GM18873 (cell line): Measurements from ENCODE around the gene CD200R1L.

Experiments used
- ATAC-seq: cut with Tn5 transposase; IDR thresholded peaks from one replicate; pipeline ENCODE4 v1.9.1; 2021; ENCODE audit warnings: mild to moderate bottlenecking, moderate library complexity, moderate number of reproducible peaks; ENCODE audit not compliant: unreplicated experiment, low FRiP score

CD200R1L gene

DNA sequence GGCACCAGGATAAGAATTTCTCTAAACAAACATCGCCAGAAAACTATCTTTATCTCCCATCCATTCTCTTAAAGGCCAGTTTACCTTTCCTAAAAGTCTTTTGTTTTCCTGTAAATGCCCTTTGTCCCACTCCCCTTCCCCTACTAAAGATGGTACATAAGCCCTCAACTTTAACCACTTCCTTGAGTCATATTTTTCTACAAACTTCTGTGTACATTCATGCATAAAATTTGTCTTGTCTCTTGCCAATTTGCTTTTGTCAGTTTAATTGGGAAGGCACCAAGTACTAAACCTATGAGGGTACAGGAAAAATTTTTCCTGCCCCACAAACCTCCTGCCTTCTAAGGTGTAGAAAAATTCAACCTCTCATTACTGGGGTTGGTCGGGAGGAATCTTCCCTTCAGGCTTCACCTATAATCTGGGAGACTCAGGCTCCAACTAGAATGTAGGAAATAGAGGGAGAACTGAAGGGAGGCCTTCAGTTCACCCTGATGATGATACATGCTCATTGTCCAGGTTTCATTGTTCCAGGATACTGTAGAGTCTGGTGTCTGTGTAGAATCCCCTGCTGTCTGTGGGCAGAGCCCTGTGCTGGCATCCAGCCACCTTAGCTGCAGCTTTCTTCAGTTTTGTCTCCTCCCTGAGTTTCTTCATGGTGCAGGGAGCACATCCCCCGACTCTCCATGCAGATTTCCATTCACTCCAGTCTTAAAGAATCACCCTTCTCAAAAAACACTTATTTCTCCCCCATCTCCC is 53.2 kb downstream of the CD200R1L start:
- ATAC-seq = no peak

DNA sequence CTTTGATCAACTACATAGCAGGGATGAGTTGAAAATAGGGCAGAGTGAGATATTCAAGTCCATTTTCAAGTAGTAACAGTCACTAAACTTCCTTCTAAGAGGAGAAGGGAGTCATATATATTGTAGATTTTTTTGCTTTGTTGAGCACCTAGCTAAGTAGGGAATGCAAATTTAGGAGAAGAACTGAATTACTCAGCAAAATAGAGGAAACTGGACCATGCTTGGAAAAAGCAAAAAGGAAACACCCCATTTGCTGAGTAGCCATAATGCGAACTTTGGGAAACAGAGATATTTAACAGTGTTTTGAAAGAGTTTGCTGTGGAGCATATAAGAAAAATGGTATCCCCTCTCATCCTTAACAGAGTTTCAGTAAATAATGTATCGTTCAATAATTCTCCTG is 54.9 kb downstream of the CD200R1L start:
- no peak for ATAC-seq

GRCh38 chr3:112789787-112790186 is 56.9 kb downstream of the CD200R1L start:
- ATAC-seq = no peak

DNA sequence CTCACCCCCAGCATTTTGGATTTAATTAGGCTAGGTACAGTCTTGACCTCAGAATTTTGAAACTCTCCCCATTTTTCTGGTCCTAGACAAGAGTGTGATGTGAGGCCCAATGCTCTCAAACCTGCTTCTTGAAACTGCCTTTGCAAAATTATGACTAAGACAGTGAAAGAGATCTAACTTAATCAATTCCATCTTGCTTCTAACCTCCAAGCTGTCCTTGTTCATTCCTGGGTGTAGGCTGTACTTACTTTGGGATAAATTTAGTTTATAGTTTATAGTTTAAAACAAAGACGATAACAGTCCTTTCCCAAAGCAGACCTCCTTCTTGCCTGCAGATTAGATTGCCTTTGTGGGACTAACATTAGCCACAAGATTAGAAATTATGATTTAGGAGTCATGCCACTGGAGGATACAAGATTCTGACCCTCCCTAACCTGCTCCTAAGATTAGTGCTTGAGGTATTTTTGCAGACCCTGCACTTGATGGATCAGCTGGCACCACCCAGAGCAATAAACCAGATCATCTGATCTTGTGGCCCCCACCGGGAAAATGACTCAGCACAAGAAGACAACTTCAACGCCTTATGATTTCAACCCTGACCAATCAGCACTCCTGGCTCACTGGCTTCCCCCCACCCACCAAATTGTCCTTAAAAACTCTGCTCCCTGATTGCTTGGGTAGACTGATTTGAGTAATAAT is 59.6 kb downstream of the CD200R1L start:
- no peak for ATAC-seq

- no peak for ATAC-seq
Observed at GRCh38 chr3:112786002-112786590, 60.6 kb downstream of the CD200R1L start.

GRCh38 chr3:112785321-112786001 is 61.2 kb downstream of the CD200R1L start:
- ATAC-seq = no peak

DNA sequence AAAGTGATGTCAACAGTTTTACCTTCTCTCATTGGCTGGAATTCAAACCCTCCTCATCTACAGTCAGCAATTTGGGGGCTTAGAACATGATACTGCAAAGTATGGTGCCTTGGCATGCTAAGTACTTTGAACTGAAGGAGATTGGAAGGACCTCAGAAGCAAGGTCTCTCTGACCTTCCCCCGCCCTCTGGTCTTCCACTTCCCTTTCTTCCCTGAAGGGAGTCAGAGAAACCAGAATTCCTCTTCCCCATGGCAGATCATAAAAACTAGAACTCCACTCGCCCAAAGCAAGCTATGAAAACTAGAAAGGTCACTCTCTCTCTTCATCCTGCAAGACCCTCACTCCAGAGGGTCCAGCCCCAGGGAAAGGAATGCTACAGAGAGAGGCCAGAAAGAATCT is 64.2 kb downstream of the CD200R1L start:
- ATAC-seq = no peak

GRCh38 chr3:112781599-112781998 is 65.1 kb downstream of the CD200R1L start:
- ATAC-seq = no peak

DNA sequence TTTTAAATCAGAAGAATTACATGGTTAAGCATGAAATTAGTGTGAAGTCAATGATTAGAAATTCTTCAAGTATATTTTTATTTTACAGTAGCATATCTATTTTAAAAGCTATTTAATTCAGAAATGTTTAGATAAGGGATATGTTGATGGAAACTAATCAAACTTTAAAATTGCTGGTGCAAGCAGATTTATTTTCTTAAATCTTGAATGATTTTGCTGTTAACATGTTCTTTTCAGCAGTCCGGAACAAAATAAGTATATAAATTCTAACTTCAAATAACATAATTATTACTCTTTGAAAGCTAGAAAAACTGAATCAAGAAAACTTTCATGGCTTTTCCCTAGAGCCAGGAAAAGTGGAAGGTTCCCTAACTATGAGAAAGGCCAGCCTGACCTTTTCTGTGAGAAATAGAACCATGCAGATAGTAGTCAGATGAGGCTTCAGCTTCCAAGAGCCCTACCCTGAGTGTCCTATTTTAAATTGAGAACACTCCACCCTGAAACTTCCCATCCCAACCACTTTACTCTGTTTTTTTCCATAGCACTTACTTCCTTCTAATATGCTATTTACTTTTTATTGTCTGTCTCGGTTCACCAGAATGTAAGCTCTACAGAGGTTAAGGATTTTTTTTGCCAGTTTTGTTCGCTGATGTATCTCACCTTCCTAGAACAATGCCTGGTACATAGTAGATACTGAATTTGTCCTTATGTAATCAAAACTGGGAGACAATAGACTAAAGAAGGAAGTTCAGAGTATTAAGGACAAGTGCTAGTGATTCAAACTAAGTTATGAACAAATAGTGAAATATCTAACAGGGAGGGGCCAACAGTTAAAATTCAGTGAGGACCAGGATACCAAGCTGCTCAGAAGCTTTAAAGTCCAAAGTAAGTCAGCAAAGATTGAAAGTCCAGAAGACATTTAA is 66.8 kb downstream of the CD200R1L start:
- no peak for ATAC-seq

DNA sequence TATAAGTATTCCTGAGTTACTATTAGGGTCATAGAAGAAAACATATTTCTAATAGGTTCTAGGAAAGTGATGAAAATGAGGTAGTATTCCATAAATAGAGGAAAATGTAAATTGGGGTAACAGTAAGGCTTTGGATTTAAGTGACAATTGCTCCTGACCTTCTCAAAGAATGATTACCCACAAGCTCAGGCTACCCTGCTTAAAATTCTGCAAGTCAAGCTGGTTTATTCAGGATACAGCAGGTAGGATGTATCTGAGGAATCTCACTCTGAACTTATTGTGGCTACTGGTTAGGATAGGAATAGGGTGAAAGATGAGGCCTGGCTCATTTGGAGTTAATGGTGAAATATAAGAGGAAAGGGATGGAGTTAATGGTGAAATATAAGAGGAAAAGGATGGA is 67.7 kb downstream of the CD200R1L start:
- no peak for ATAC-seq

DNA sequence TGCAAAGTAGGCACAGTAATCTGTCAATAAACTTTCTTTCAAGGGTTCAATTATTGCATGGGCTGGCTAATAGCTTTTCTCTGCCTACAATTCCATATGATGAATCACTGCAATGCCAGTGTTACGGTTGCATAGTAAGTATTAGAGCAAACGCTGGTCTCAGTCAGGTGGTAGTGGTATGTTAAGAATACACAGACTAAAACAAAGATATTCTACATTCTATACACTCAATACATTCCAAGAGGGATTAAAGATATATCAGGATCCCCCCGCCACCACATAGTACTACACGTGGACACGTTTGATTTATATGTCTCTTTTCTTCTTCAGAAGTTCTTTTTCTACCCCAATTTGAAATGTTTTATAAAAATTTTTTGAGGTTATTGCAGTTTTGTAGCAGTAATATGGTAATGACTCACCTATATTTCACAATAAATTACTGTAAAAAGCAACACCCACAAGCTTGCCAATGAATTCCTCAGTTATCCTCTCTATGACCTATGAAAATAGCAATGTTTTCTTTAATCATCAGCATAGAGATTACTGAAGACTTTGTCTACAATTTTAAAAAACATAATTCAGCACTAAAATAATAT is 68.2 kb downstream of the CD200R1L start:
- ATAC-seq = no peak

- ATAC-seq = no peak
Observed at GRCh38 chr3:112777811-112778210, 68.9 kb downstream of the CD200R1L start.

GRCh38 chr3:112776836-112777235 is 69.8 kb downstream of the CD200R1L start:
- ATAC-seq = no peak

DNA sequence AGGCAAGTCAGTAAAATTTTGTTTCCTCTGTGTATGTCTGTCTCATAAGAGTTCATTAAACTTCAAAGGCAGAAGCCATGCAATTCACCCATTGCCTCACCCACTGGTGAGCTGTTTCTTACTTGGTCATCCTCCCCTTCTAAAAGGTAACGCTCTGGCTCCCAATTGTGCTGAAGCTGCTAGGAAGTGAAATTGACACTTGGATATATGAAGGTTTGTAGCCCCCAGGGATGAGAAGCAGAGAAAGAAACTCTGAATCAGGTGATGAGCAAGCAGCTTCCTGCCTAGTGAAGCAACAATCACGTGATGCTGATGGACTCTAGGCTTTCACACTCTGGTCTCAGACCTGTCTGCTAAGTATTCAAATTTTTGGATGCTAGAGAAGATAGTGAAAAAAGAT is 70.7 kb downstream of the CD200R1L start:
- no peak for ATAC-seq

- no peak for ATAC-seq
Observed at GRCh38 chr3:112775011-112775742, 71.5 kb downstream of the CD200R1L start.

GRCh38 chr3:112774293-112774926 is 72.3 kb downstream of the CD200R1L start:
- ATAC-seq = no peak

DNA sequence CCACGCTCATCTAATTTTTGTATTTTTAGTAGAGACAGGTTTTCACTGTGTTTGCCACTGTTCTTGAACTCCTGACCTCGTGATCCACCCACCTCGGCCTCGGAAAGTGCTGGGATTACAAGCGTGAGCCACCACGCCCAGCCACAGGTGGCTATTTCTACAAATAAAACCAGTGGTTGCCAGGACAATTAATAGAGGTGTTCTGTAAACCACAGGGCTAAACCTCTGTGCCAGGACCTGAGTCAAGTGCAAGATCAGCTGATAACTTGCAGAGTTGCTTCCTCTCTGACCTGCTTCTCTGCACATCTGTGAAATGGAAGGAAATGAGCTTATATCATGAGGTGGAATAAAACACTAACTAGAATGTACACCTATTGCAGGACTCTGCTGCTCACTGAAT is 72.8 kb downstream of the CD200R1L start:
- ATAC-seq = no peak

GRCh38 chr3:112770951-112771350 is 75.7 kb downstream of the CD200R1L start:
- no peak for ATAC-seq
